ENCODE results near the gene CACNB2.

- TF ChIP-seq, protein P1, sequence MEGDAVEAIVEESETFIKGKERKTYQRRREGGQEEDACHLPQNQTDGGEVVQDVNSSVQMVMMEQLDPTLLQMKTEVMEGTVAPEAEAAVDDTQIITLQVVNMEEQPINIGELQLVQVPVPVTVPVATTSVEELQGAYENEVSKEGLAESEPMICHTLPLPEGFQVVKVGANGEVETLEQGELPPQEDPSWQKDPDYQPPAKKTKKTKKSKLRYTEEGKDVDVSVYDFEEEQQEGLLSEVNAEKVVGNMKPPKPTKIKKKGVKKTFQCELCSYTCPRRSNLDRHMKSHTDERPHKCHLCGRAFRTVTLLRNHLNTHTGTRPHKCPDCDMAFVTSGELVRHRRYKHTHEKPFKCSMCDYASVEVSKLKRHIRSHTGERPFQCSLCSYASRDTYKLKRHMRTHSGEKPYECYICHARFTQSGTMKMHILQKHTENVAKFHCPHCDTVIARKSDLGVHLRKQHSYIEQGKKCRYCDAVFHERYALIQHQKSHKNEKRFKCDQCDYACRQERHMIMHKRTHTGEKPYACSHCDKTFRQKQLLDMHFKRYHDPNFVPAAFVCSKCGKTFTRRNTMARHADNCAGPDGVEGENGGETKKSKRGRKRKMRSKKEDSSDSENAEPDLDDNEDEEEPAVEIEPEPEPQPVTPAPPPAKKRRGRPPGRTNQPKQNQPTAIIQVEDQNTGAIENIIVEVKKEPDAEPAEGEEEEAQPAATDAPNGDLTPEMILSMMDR (conservative IDR thresholded peaks at IDR 0.05) = no peak
- no peak for TF ChIP-seq EZH2 (IDR thresholded peaks at IDR 0.05; ENCODE audit: low read depth)
Observed at GRCh38 chr10:18577823-18578685, 437.8 kb downstream of the CACNB2 start.
